SK-N-SH treated with all-trans-retinoic acid at 6 μM for 48 hours (cell line): ENCODE data around the gene TTLL10.

Experiments used
- ATAC-seq: fragments of 200-7000 bp; cut with Tn5 transposase; 3 replicates; pipeline ENCODE4 v1.9.1; 2020; ENCODE audit warnings: mild to moderate bottlenecking, moderate library complexity
- ARNTL ChIP-seq: fragments of 450-650 bp; formaldehyde crosslinking; IDR thresholded peaks from 2 replicates; pipeline ENCODE4 v1.5.0; 2020; ENCODE audit warnings: low read depth, mild to moderate bottlenecking, moderate library complexity, borderline replicate concordance
- CREB5 ChIP-seq: fragments of 250-450 bp; sonication (Bioruptor Pico); IDR thresholded peaks from 2 replicates; pipeline ENCODE4 v1.5.1; 2020; ENCODE audit warnings: low read depth, mild to moderate bottlenecking, moderate library complexity
- CSDC2 ChIP-seq: fragments of 250-450 bp; sonication (Bioruptor Pico); IDR thresholded peaks from 2 replicates; pipeline ENCODE4 v1.5.0; 2020; ENCODE audit warnings: mild to moderate bottlenecking, moderate library complexity
- ESRRG ChIP-seq: fragments of 250-450 bp; sonication (Bioruptor Pico); IDR thresholded peaks from 2 replicates; pipeline ENCODE4 v1.6.1; 2021; ENCODE audit warnings: mild to moderate bottlenecking
- GLIS3 ChIP-seq: fragments of 250-450 bp; sonication (Bioruptor Pico); IDR thresholded peaks from 2 replicates; pipeline ENCODE4 v1.5.0; 2020; ENCODE audit warnings: mild to moderate bottlenecking, moderate library complexity
- ISL1 ChIP-seq: fragments of 250-450 bp; sonication (Bioruptor Pico); IDR thresholded peaks from 2 replicates; pipeline ENCODE4 v2.1.2; 2022; ENCODE audit warnings: mild to moderate bottlenecking, moderate library complexity
- OSR1 ChIP-seq: fragments of 250-450 bp; sonication (Bioruptor Pico); IDR thresholded peaks from 2 replicates; pipeline ENCODE4 v1.8.0; 2022; ENCODE audit warnings: moderate library complexity, mild to moderate bottlenecking, inconsistent platforms
- PATZ1 ChIP-seq: fragments of 250-450 bp; sonication (Bioruptor Pico); IDR thresholded peaks from 2 replicates; pipeline ENCODE4 v1.8.0; 2020; ENCODE audit warnings: mild to moderate bottlenecking, moderate library complexity, borderline replicate concordance
- RARB ChIP-seq: fragments of 250-450 bp; sonication (Bioruptor Pico); IDR thresholded peaks from 2 replicates; pipeline ENCODE4 v1.8.0; 2021; ENCODE audit warnings: mild to moderate bottlenecking, moderate library complexity
- SNAI2 ChIP-seq: fragments of 250-450 bp; sonication (Bioruptor Pico); IDR thresholded peaks from 2 replicates; pipeline ENCODE4 v1.5.0; 2020; ENCODE audit warnings: mild to moderate bottlenecking, moderate library complexity
- TCF4 ChIP-seq: fragments of 250-450 bp; sonication (Bioruptor Pico); IDR thresholded peaks from 2 replicates; pipeline ENCODE4 v1.8.0; 2021; ENCODE audit warnings: mild to moderate bottlenecking, moderate library complexity, borderline replicate concordance
- TSHZ2 ChIP-seq: fragments of 250-450 bp; sonication (Bioruptor Pico); IDR thresholded peaks from 2 replicates; pipeline ENCODE4 v1.5.0; 2020; ENCODE audit warnings: mild to moderate bottlenecking, moderate library complexity
- ZC3H10 ChIP-seq: fragments of 250-450 bp; sonication (Bioruptor Pico); IDR thresholded peaks from 2 replicates; pipeline ENCODE4 v1.5.1; 2021; ENCODE audit warnings: mild to moderate bottlenecking, moderate library complexity
- ZFP3 ChIP-seq: fragments of 250-450 bp; sonication (Bioruptor Pico); IDR thresholded peaks from 2 replicates; pipeline ENCODE4 v1.5.0; 2020; ENCODE audit warnings: mild to moderate bottlenecking, moderate library complexity
- ZFP30 ChIP-seq: fragments of 450-650 bp; formaldehyde crosslinking; IDR thresholded peaks from 2 replicates; pipeline ENCODE4 v1.5.0; 2022; ENCODE audit warnings: mild to moderate bottlenecking, moderate library complexity
- ZNF565 ChIP-seq: fragments of 450-650 bp; formaldehyde crosslinking; conservative IDR thresholded peaks from 2 replicates; pipeline ENCODE4 v1.5.0; 2020; ENCODE audit warnings: low read depth, mild to moderate bottlenecking, moderate library complexity
- ZNF70 ChIP-seq: fragments of 450-650 bp; formaldehyde crosslinking; IDR thresholded peaks from 2 replicates; pipeline ENCODE4 v1.5.0; 2020; ENCODE audit warnings: mild to moderate bottlenecking, moderate library complexity
- ZNF8 ChIP-seq: fragments of 450-650 bp; formaldehyde crosslinking; IDR thresholded peaks from 2 replicates; pipeline ENCODE4 v1.5.0; 2020; ENCODE audit warnings: mild to moderate bottlenecking, moderate library complexity

The TTLL10 gene

GRCh38 chr1:1177452-1178206, 3.9 kb downstream of the TTLL10 start:
- TF ChIP-seq TSHZ2 (no peak), CSDC2 (CRISPR knock-in tag) (no peak), ISL1 (CRISPR knock-in tag) (no peak), ZNF8 (CRISPR knock-in tag) (no peak), ZNF70 (CRISPR knock-in tag) (no peak), ESRRG (CRISPR knock-in tag) (no peak), ZC3H10 (no peak), GLIS3 (CRISPR knock-in tag) (no peak)
- TF ChIP-seq, all 23 proteins: peak for 0
- ATAC-seq: no peak

GRCh38 chr1:1178794-1179331, 5.2 kb downstream of the TTLL10 start:
- TF ChIP-seq RARB (CRISPR knock-in tag): no peak
- no peak for TF ChIP-seq ZNF565 (CRISPR knock-in tag)
- no peak for TF ChIP-seq ESRRG (CRISPR knock-in tag)
- TF ChIP-seq ZNF8 (CRISPR knock-in tag): no peak
- TF ChIP-seq ISL1 (CRISPR knock-in tag): no peak
- no peak for TF ChIP-seq CSDC2 (CRISPR knock-in tag)
- TF ChIP-seq PATZ1: no peak
- TF ChIP-seq GLIS3 (CRISPR knock-in tag): no peak
- TF ChIP-seq SNAI2 (CRISPR knock-in tag): no peak
- no peak for TF ChIP-seq CREB5 (CRISPR knock-in tag)
- TF ChIP-seq TSHZ2: no peak
- no peak for TF ChIP-seq ZFP30 (CRISPR knock-in tag)
- ATAC-seq: no peak

GRCh38 chr1:1179346-1179982, 5.8 kb downstream of the TTLL10 start:
- TF ChIP-seq ARNTL (no peak), ZFP3 (no peak), SNAI2 (CRISPR knock-in tag) (no peak), ESRRG (CRISPR knock-in tag) (no peak), ZNF70 (CRISPR knock-in tag) (no peak), ZNF565 (CRISPR knock-in tag) (no peak), OSR1 (no peak), RARB (CRISPR knock-in tag) (no peak), TCF4 (no peak)
- ATAC-seq: no peak
